ENCODE data around the gene LDLRAD4. TPM values are rescaled to one million over a fixed set of nuclear protein-coding genes. Genes with fewer than 3 reads are reported as not detected.

The LDLRAD4 gene
- 0.22 and 1.1 TPM in 2 replicates for total RNA-seq

DNA sequence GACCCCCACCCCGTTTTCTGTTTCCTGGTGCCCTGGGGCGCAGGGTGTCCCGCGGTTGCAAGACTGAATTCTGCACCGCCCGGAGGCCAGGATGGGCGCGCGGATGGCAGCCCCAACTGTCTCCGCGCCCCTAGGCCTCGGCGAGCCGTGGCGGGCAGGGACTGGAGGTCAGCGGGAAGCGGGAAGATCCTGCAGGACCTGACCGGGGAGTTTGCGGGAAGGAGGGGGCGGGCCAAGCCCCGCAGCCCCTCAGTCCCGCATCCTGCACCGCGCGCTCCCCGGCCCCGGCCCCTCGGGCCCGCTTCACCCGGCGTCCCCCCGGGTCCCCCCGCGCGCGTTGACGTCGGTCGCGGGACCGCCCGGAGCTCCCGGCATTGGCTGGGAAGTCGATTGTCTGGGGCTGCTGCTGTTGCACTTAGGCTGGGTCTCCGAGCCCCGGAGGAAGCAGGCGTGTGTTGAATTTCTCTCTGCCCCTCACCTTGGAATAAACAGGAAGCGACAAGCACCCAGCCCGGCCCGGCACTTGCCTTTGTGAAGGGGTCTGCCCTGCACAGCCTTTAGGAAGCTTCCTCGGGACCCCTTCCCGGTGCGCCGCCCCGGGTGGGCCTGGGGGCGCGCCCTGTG is at the start of gene LDLRAD4:
Gene LDLRAD4 (plus strand): TSS at position 393 of the 624 bp plus-strand sequence.

Other genes starting within 250 kb of the LDLRAD4 start
- 35.1 and 43.8 TPM in 2 replicates for gene CEP192, start 227.4 kb upstream of the LDLRAD4 start, total RNA-seq